ENCODE measurements around the gene GRB7. TPM values are rescaled to one million over a fixed set of nuclear protein-coding genes. Genes with fewer than 3 reads are reported as not detected.
"Not testable (repeated sequence)": the region's sequence is repeated elsewhere in the genome, so short reads cannot be mapped to it uniquely, and the experiment has no call there.

Gene GRB7
- total RNA-seq, 2 experiments from 2014 or later = 2.0 to 2.1 TPM

- peaks cover 15% of the 10 kb centered on the region for H3K27me3 Mint-ChIP-seq (ENCODE audit: low read depth)
- H3K36me3 Mint-ChIP-seq (ENCODE audit: low read depth) = no peaks in the 10 kb centered on the region
- H3K27ac Mint-ChIP-seq = no peak overlapping the region
- H3K9me3 Mint-ChIP-seq = no peaks in the 10 kb centered on the region
- no peak overlapping the region for H3K4me3 Mint-ChIP-seq
- CTCF ChIA-PET = no interaction called here
- peaks cover 23% of the 10 kb centered on the region for H3K4me1 Mint-ChIP-seq (ENCODE audit: low read depth)
- intact Hi-C loops (cut with micrococcal nuclease) = no loop called here
- DNase-seq = peak; percentile 49
Measured at GRCh38 chr17:39740357-39741111, 2.8 kb downstream of the GRB7 start.

DNA sequence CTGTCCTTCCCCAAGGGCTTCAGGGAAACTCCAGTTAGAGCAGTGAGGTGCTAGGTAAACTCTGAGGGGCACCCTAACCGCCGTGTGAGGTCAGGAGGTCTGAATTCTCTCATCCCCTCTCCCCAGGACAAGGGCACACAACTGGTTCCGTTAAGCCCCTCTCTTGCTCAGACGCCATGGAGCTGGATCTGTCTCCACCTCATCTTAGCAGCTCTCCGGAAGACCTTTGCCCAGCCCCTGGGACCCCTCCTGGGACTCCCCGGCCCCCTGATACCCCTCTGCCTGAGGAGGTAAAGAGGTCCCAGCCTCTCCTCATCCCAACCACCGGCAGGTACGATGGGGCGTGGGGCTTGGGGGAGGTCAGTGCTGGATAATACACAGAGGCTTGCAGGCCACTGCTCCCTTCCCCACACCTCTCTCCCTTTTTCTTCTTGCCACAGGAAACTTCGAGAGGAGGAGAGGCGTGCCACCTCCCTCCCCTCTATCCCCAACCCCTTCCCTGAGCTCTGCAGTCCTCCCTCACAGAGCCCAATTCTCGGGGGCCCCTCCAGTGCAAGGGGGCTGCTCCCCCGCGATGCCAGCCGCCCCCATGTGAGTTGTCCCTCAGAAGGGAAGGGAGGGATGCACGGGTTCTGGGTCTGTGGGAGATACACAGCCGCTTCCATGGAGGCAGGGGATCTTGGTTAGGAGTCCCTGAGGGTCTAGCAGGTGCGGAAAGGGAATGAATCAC lies 4.6 kb downstream of the GRB7 start:
- Mint-ChIP-seq H3K9me3 (no peaks in the 10 kb centered on the region), H3K27ac (no peak overlapping the region), H3K27me3 (ENCODE audit: low read depth) (peaks cover 15% of the 10 kb centered on the region), H3K4me3 (no peak overlapping the region), H3K36me3 (ENCODE audit: low read depth) (no peaks in the 10 kb centered on the region), H3K4me1 (ENCODE audit: low read depth) (peaks cover 23% of the 10 kb centered on the region)
- CTCF ChIA-PET = interaction anchor here (1.2 kb wide), 1 partner anchor 12 kb away, joined by 3 read pairs; the partner anchor contains the start of gene MIEN1
- intact Hi-C loops (cut with micrococcal nuclease) = no loop called here
- DNase-seq = no peak

GRCh38 chr17:39742856-39743436 lies 5.2 kb downstream of the GRB7 start:
- CTCF ChIA-PET = interaction anchor here (1.2 kb wide), 1 partner anchor 13 kb away, joined by 3 read pairs; the partner anchor contains the start of gene MIEN1
- no peaks in the 10 kb centered on the region for H3K36me3 Mint-ChIP-seq (ENCODE audit: low read depth)
- DNase-seq = no peak
- intact Hi-C loops (cut with micrococcal nuclease) = no loop called here
- H3K27ac Mint-ChIP-seq = no peak overlapping the region
- no peak overlapping the region for H3K4me3 Mint-ChIP-seq
- H3K4me1 Mint-ChIP-seq (ENCODE audit: low read depth) = peaks cover 20% of the 10 kb centered on the region
- H3K9me3 Mint-ChIP-seq = no peaks in the 10 kb centered on the region
- peaks cover 12% of the 10 kb centered on the region for H3K27me3 Mint-ChIP-seq (ENCODE audit: low read depth)

DNA sequence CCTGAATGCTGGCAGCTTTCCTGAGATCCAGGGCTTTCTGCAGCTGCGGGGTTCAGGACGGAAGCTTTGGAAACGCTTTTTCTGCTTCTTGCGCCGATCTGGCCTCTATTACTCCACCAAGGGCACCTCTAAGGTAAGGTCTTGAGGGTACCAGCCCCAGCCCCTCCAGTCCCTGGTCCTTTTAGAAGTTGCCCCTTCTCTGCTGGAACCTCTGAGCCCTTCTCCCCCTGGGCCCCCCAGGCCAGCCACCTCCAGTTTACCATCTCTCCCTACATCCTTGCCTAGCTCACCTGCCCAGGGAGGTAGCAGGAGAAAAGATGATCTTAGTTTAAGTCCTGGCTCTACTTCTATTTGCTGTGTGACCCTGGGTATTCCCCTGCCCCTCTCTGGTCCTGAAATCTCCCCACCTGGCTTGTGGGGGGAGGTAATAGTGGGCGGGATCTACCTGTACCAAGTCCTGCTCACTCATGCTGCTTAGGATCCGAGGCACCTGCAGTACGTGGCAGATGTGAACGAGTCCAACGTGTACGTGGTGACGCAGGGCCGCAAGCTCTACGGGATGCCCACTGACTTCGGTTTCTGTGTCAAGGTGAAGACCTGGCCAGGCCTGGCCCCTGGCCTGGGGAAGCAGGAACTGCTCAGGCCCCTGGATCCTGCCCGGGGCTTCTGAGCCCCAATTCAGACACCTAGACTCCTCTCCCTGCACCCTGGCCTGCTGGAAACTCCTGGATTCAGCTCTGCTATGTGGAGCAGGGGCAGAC lies 6.5 kb downstream of the GRB7 start:
- no peak overlapping the region for H3K27ac Mint-ChIP-seq
- CTCF ChIA-PET = no interaction called here
- H3K4me1 Mint-ChIP-seq (ENCODE audit: low read depth) = peaks cover 11% of the 10 kb centered on the region
- no peak for DNase-seq
- intact Hi-C loops (cut with micrococcal nuclease) = no loop called here
- peaks cover 6% of the 10 kb centered on the region for H3K27me3 Mint-ChIP-seq (ENCODE audit: low read depth)
- H3K9me3 Mint-ChIP-seq = no peaks in the 10 kb centered on the region
- no peaks in the 10 kb centered on the region for H3K36me3 Mint-ChIP-seq (ENCODE audit: low read depth)
- no peak overlapping the region for H3K4me3 Mint-ChIP-seq

GRCh38 chr17:39744836-39745215 lies 7.1 kb downstream of the GRB7 start:
- CTCF ChIA-PET = no interaction called here

GRCh38 chr17:39745335-39746144 lies 7.8 kb downstream of the GRB7 start:
- peaks cover under 1% of the 10 kb centered on the region for H3K4me1 Mint-ChIP-seq (ENCODE audit: low read depth)
- no peaks in the 10 kb centered on the region for H3K36me3 Mint-ChIP-seq (ENCODE audit: low read depth)
- no peak overlapping the region for H3K27ac Mint-ChIP-seq
- peaks cover 2% of the 10 kb centered on the region for H3K27me3 Mint-ChIP-seq (ENCODE audit: low read depth)
- no peak for DNase-seq
- CTCF ChIA-PET = no interaction called here
- H3K9me3 Mint-ChIP-seq = no peaks in the 10 kb centered on the region
- H3K4me3 Mint-ChIP-seq = no peak overlapping the region
- intact Hi-C loops (cut with micrococcal nuclease) = no loop called here

More at GRCh38 chr17:39744836-39745215, 7.1 kb downstream of the GRB7 start:
- H3K4me1 Mint-ChIP-seq (ENCODE audit: low read depth) = peaks cover 8% of the 10 kb centered on the region
- intact Hi-C loops (cut with micrococcal nuclease) = no loop called here
- peaks cover 6% of the 10 kb centered on the region for H3K27me3 Mint-ChIP-seq (ENCODE audit: low read depth)
- no peak for DNase-seq
- H3K27ac Mint-ChIP-seq = no peak overlapping the region
- H3K4me3 Mint-ChIP-seq = no peak overlapping the region
- H3K36me3 Mint-ChIP-seq (ENCODE audit: low read depth) = no peaks in the 10 kb centered on the region
- H3K9me3 Mint-ChIP-seq = no peaks in the 10 kb centered on the region

- Mint-ChIP-seq H3K36me3 (ENCODE audit: low read depth) (no peaks in the 10 kb centered on the region), H3K4me1 (ENCODE audit: low read depth) (no peaks in the 10 kb centered on the region), H3K4me3 (no peak overlapping the region), H3K27ac (no peak overlapping the region), H3K27me3 (ENCODE audit: low read depth) (no peaks in the 10 kb centered on the region), H3K9me3 (no peaks in the 10 kb centered on the region)
- no peak for DNase-seq
- CTCF ChIA-PET = no interaction called here
- intact Hi-C loops (cut with micrococcal nuclease) = no loop called here
Measured at GRCh38 chr17:39746145-39746461, 8.4 kb downstream of the GRB7 start.

DNA sequence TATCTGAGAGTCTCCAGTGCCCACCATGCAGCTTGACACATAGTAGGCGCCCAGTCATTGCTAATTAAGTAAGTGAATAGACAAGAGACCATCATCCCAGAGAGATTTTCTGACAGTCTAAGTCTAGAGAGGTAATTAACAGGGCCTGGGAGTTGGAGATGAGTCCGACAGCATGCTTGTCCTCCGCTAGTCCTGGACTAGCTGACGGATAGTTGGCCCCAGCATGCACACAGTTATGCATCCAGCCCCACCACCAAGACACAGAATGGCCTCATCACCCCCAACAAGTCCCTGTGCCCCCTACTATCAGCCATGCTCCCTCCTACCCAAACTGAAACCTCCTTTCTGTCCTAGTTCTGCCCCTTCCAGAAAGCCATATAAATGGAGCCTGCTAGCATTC lies 10.0 kb downstream of the GRB7 start:
- H3K36me3 Mint-ChIP-seq (ENCODE audit: low read depth) = no peaks in the 10 kb centered on the region
- intact Hi-C loops (cut with micrococcal nuclease) = no loop called here
- CTCF ChIA-PET = interaction anchor here (1.6 kb wide), 1 partner anchor 18 kb away, joined by 4 read pairs; the partner anchor contains the start of gene MIEN1
- H3K27me3 Mint-ChIP-seq (ENCODE audit: low read depth) = no peaks in the 10 kb centered on the region
- H3K9me3 Mint-ChIP-seq = no peaks in the 10 kb centered on the region
- no peak overlapping the region for H3K4me3 Mint-ChIP-seq
- H3K27ac Mint-ChIP-seq = no peak overlapping the region
- DNase-seq = no peak
- peaks cover 8% of the 10 kb centered on the region for H3K4me1 Mint-ChIP-seq (ENCODE audit: low read depth)

DNA sequence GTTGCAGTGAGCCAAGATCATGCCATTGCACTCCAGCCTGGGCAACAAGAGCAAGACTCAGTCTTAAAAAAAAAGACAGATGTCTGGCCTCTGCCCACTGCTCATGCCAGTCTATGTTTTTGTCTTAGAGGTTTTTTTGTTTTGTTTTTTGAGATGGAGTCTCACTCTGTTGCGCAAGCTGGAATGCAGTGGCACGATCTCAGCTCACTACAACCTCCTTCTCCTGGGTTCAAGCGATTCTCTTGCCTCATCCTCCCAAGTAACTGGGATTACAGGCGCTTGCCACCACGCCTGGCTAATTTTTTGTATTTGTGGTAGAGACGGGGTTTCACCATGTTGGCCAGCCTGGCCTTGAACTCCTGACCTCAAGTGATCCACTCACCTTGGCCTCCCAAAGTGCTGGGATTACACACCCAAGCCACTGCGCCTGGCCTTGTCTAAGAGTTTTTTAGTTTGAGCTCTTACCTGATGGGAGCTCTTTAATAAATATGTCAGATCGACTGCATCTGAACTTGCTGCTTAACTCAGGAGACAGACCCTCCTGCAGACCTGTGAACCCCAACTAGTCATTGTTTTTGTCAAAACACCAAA lies 10.8 kb downstream of the GRB7 start:
- H3K36me3 Mint-ChIP-seq (ENCODE audit: low read depth); intact Hi-C loops (cut with micrococcal nuclease); DNase-seq; H3K9me3 Mint-ChIP-seq; H3K4me3 Mint-ChIP-seq; H3K27me3 Mint-ChIP-seq (ENCODE audit: low read depth); H3K27ac Mint-ChIP-seq: not testable (repeated sequence)
- peaks cover 15% of the 10 kb centered on the region for H3K4me1 Mint-ChIP-seq (ENCODE audit: low read depth)
- CTCF ChIA-PET = interaction anchor here (1.0 to 1.6 kb wide), 2 partner anchors 18 to 127 kb away, joined by 3 to 4 read pairs; partner anchors contain the start of gene MIEN1

DNA sequence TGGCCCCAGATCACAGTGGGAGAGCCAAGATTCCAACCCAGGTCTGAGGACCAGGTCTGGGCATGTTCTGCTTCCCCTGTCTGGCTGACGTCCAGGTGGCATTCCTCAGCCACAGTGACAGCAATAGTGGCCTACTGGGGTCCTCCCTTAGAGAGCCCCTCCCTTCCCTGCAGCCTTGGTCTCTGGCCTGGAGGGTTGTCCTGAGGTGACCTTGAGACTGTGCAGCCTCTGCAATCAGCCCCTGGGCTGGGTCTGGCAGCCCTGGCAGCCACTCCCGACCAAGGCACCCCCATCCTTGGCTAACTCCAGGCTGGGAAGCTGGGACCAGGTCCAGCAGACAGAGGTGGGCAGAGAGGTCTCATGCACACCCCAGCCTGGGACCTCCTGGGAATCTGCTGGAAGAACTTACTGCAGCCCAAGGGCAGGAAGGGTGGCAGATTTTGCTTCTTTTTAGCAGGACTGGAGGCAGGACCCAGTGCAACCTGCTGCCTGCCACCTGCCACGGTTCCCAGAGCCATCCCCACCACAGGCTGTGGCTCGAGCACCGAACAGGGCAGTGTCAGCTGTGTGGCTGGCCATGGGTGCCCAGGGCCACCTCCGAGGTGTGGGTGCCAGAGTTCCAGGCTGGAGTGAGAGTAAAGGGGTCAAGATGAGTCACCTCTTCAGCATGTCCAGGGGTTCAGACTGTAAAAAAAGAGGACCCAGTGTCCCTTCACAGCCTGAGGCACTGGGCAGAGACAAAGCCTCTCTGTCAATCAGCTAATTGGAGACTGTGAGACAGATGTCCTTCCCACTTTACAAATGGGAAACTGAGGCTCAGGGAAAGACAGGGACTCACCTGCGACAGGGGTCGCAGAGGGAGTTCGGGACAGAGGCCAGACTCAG lies 12.6 kb downstream of the GRB7 start:
- intact Hi-C loops (cut with micrococcal nuclease) = loop anchor here (5.0 kb wide), 2 partner anchors 288 to 348 kb away; partner anchors contain the start of genes CDK12 and FBXL20
- no peak overlapping the region for H3K27ac Mint-ChIP-seq
- DNase-seq = no peak

More for the DNA sequence above, 12.6 kb downstream of the GRB7 start:
- no peak overlapping the region for H3K4me3 Mint-ChIP-seq
- peaks cover 22% of the 10 kb centered on the region for H3K4me1 Mint-ChIP-seq (ENCODE audit: low read depth)
- no peaks in the 10 kb centered on the region for H3K36me3 Mint-ChIP-seq (ENCODE audit: low read depth)
- no peaks in the 10 kb centered on the region for H3K27me3 Mint-ChIP-seq (ENCODE audit: low read depth)
- no peaks in the 10 kb centered on the region for H3K9me3 Mint-ChIP-seq
- CTCF ChIA-PET = interaction anchor here (0.9 to 1.1 kb wide), 2 partner anchors 82 to 127 kb away, joined by 3 to 4 read pairs; partner anchors contain the start of gene PNMT
